ENCODE data around the gene GGT7. TPM values are rescaled to one million over a fixed set of nuclear protein-coding genes. Genes with fewer than 3 reads are reported as not detected.

Gene GGT7
- total and polyA plus RNA-seq, 9 of the 15 experiments (the other 6 are each of a cell fraction or from before 2014, with no cell fraction given), result 0.04 to 18.3 (median 5.9) TPM

GRCh38 chr20:34863421-34863965, 9.2 kb downstream of the GGT7 start:
- no peak overlapping the region for H3K27ac ChIP-seq (ENCODE audit: extremely low read depth, low read depth, low read length)
- H3K36me3 ChIP-seq (ENCODE audit: control insufficient read depth, insufficient read depth, low read length), result peaks cover 20% of the 10 kb centered on the region; the same call in 2 of the 3 replicates
- in situ Hi-C loops (cut with MboI) (no loop called here), intact Hi-C loops (cut with micrococcal nuclease) (no loop called here)
- no peaks in the 10 kb centered on the region for H3K79me2 ChIP-seq (ENCODE audit: control insufficient read depth, insufficient read depth, low read length)
- H4K20me1 ChIP-seq (replicated peaks; ENCODE audit: control insufficient read depth, insufficient read depth, low read length), result 0 out of 2 replicates have a peak, but pooled peaks cover 3% of the 10 kb centered on the region
- no peaks in the 10 kb centered on the region for H3K9me3 ChIP-seq (replicated peaks; ENCODE audit: control insufficient read depth, insufficient read depth, low read depth, low read length)
- DNase-seq (ENCODE audit: extremely low read depth in 1 of 4, low spot score in 3 of 4) (peak in 1 of 4 experiments; percentile 9), ATAC-seq (no peak), FAIRE-seq (no peak)
- no peak overlapping the region for H3K4me3 ChIP-seq
- ChIA-PET POLR2A (no interaction called here), CTCF (ENCODE audit: low intra/inter-chr PET ratio) (no interaction called here)
- H3K9me1 ChIP-seq (ENCODE audit: control insufficient read depth, insufficient read depth, low read length), result no peaks in the 10 kb centered on the region
- peak overlapping the region in 1 of 2 experiments; percentile 40; a peak in 1 of 4 replicates for H3K9ac ChIP-seq (ENCODE audit: insufficient read depth in 1 of 2, low read depth in 2 of 2, low read length in 2 of 2)
- no peaks in the 10 kb centered on the region for H3K27me3 ChIP-seq (ENCODE audit: control insufficient read depth in 2 of 2, insufficient read depth in 2 of 2, low read length in 2 of 2)
- no peak for TF ChIP-seq ZNF699 (CRISPR knock-in tag; IDR thresholded peaks at IDR 0.05; ENCODE audit: insufficient replicate concordance)
- TF ChIP-seq RBFOX2 (IDR thresholded peaks at IDR 0.05; ENCODE audit: low read depth, low read length), result 0 out of 2 replicates have a peak, but pooled peaks have one; percentile 30
- no peak overlapping the region for H3K4me2 ChIP-seq (ENCODE audit: insufficient read depth, low read length)
- peaks cover 0 to 10% of the 10 kb centered on the region in 2 experiments; a peak in 1 of 5 replicates for H3K4me1 ChIP-seq (replicated peaks in 1 of 2; ENCODE audit: control insufficient read depth in 2 of 2, insufficient read depth in 2 of 2, low read length in 2 of 2)
- H2AFZ ChIP-seq (ENCODE audit: low read depth, low read length), result no peak overlapping the region
- BruUV-seq (replicated peaks), result no TSS peak
- 92% methylated on average over 19 of the region's 32 CpGs for WGBS (ENCODE audit: insufficient coverage, low coverage, missing lambda C conversion rate)

GRCh38 chr20:34862724-34863123, 9.9 kb downstream of the GGT7 start:
- BruUV-seq (replicated peaks), result no TSS peak
- intact Hi-C loops (cut with micrococcal nuclease), result no loop called here
- Histone ChIP-seq H3K9me3 (replicated peaks; ENCODE audit: control insufficient read depth, insufficient read depth, low read depth, low read length) (no peaks in the 10 kb centered on the region), H4K20me1 (replicated peaks; ENCODE audit: control insufficient read depth, insufficient read depth, low read length) (no peaks in the 10 kb centered on the region), H3K4me3 (no peak overlapping the region), H3K9me1 (ENCODE audit: control insufficient read depth, insufficient read depth, low read length) (no peaks in the 10 kb centered on the region), H3K4me1 (replicated peaks in 1 of 2; ENCODE audit: control insufficient read depth in 2 of 2, insufficient read depth in 2 of 2, low read length in 2 of 2) (peaks cover 0 to 10% of the 10 kb centered on the region in 2 experiments; a peak in 1 of 5 replicates), H2AFZ (ENCODE audit: low read depth, low read length) (no peak overlapping the region), H3K9ac (ENCODE audit: insufficient read depth in 1 of 2, low read depth in 2 of 2, low read length in 2 of 2) (peak overlapping the region in 1 of 2 experiments; percentile 27; a peak in 1 of 4 replicates), H3K27ac (ENCODE audit: extremely low read depth, low read depth, low read length) (no peak overlapping the region), H3K79me2 (ENCODE audit: control insufficient read depth, insufficient read depth, low read length) (no peaks in the 10 kb centered on the region), H3K36me3 (ENCODE audit: control insufficient read depth, insufficient read depth, low read length) (peaks cover 24% of the 10 kb centered on the region; the same call in 2 of the 3 replicates), H3K27me3 (ENCODE audit: control insufficient read depth in 2 of 2, insufficient read depth in 2 of 2, low read length in 2 of 2) (no peaks in the 10 kb centered on the region), H3K4me2 (ENCODE audit: insufficient read depth, low read length) (no peak overlapping the region)
- DNase-seq (ENCODE audit: extremely low read depth in 1 of 4, low spot score in 3 of 4), result peak in 1 of 4 experiments; percentile 6
- ATAC-seq, result no peak
- in situ Hi-C loops (cut with MboI), result no loop called here
- POLR2A ChIA-PET, result interaction anchor here (0.7 to 1.5 kb wide), 2 partner anchors 10 to 11 kb away, joined by 4 read pairs; partner anchors contain the start of gene GGT7
- WGBS (ENCODE audit: insufficient coverage, low coverage, missing lambda C conversion rate), result 80% methylated on average over 12 of the region's 12 CpGs
- CTCF ChIA-PET (ENCODE audit: low intra/inter-chr PET ratio), result no interaction called here
- no peak for FAIRE-seq
- TF ChIP-seq SAFB2 (IDR thresholded peaks at IDR 0.05; ENCODE audit: borderline replicate concordance, low read depth, low read length, severe bottlenecking), result no peak
- no peak for TF ChIP-seq ARID4B (CRISPR knock-in tag; IDR thresholded peaks at IDR 0.05)
- no peak for TF ChIP-seq SAP30 (IDR thresholded peaks at IDR 0.05; ENCODE audit: borderline replicate concordance, insufficient read depth, low read depth, low read length, poor library complexity, severe bottlenecking)
- no peak for TF ChIP-seq RBM17 (IDR thresholded peaks at IDR 0.05; ENCODE audit: borderline replicate concordance, low read depth, low read length)
- TF ChIP-seq ZNF551 (CRISPR knock-in tag; IDR thresholded peaks at IDR 0.05), result no peak
- no peak for TF ChIP-seq SNAPC5 (CRISPR knock-in tag; IDR thresholded peaks at IDR 0.05)
- no peak for TF ChIP-seq NCOA4 (IDR thresholded peaks at IDR 0.05; ENCODE audit: partially characterized antibody)
